ENCODE data around the gene FLT3.

DNA sequence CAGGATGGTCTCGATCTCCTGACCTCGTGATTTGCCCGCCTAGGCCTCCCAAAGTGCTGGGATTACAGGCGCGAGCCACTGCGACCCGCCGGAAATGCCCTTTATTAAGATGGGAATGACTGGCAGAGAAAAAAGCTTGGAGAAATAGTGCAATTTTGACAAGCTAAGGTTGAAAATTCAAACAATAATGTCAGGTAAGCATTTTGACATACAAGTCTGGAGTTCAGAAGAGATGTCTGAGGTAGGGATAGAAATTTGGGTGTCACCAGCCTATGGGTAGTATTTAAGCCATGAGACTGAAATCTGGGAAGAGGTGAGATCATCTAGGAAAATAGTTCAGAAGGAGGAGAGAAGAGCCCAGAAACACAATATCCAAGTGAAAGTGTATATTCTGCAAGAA lies 20.8 kb upstream of the FLT3 start:
- TF ChIP-seq CTCF (IDR thresholded peaks at IDR 0.05) (no peak), JUNB (IDR thresholded peaks at IDR 0.05) (no peak), RCOR1 (IDR thresholded peaks at IDR 0.05; ENCODE audit: low read depth, low read length) (no peak), NPAS2 (CRISPR knock-in tag; IDR thresholded peaks at IDR 0.05; ENCODE audit: borderline replicate concordance) (no peak), CHD2 (IDR thresholded peaks at IDR 0.05; ENCODE audit: low read length, partially characterized antibody) (no peak), GATA3 (IDR thresholded peaks at IDR 0.05; ENCODE audit: borderline replicate concordance) (no peak)

Data from A549 (cell line).